PC-9 (cell line): ENCODE results near the gene MARVELD2.

Experiments used
- EZH2 ChIP-seq: fragments of 200-600 bp; sonication (generic); IDR thresholded peaks from 2 replicates; pipeline ENCODE4 v1.8.0; 2017; ENCODE audit warnings: antibody characterized with exemption, low read depth
- TF ChIP-seq, protein P1 (sequence below): fragments of 200-600 bp; sonication (generic); conservative IDR thresholded peaks from 2 replicates; pipeline ENCODE4 v1.6.1; 2017; ENCODE audit warnings: mixed run types, antibody characterized with exemption, mild to moderate bottlenecking, moderate library complexity

DNA sequence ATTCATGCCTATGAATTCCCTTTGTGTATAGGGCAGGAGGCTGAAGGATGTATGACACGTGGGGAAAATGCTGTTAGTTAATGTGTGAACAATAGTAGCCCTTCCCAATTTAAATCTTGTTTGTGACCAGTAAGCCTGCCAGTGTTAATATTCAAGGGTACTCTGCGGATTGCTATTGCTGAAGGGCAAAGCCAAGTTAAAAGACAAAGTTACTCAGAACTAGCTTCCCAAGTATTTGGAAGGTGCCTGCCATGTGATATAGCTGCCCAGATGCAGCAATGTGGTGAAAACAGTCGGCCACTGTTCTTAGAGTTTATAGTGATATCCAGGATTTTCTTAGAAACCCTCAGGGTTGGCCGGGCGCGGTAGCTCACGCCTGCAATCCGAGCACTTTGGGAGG lies 34.6 kb downstream of the MARVELD2 start:
- TF ChIP-seq, protein P1, sequence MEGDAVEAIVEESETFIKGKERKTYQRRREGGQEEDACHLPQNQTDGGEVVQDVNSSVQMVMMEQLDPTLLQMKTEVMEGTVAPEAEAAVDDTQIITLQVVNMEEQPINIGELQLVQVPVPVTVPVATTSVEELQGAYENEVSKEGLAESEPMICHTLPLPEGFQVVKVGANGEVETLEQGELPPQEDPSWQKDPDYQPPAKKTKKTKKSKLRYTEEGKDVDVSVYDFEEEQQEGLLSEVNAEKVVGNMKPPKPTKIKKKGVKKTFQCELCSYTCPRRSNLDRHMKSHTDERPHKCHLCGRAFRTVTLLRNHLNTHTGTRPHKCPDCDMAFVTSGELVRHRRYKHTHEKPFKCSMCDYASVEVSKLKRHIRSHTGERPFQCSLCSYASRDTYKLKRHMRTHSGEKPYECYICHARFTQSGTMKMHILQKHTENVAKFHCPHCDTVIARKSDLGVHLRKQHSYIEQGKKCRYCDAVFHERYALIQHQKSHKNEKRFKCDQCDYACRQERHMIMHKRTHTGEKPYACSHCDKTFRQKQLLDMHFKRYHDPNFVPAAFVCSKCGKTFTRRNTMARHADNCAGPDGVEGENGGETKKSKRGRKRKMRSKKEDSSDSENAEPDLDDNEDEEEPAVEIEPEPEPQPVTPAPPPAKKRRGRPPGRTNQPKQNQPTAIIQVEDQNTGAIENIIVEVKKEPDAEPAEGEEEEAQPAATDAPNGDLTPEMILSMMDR: no peak
- TF ChIP-seq EZH2: no peak
